ENCODE measurements around the gene ACYP2.

Gene ACYP2

GRCh38 chr2:54208364-54209240 lies 93.2 kb downstream of the ACYP2 start:
- H3K27me3 ChIP-seq (replicated peaks; ENCODE audit: control insufficient read depth, insufficient read depth, low read length, poor library complexity, severe bottlenecking): no peaks in the 10 kb centered on the region
- no peak overlapping the region for H3K27ac ChIP-seq (ENCODE audit: insufficient read depth, low read length, poor library complexity, severe bottlenecking)

GRCh38 chr2:54209379-54209778 lies 94.0 kb downstream of the ACYP2 start:
- H3K27ac ChIP-seq (ENCODE audit: insufficient read depth, low read length, poor library complexity, severe bottlenecking): no peak overlapping the region
- no peak for DNase-seq
- H3K4me1 ChIP-seq (ENCODE audit: control insufficient read depth, insufficient read depth, low read length, poor library complexity, severe bottlenecking): no peaks in the 10 kb centered on the region

More at GRCh38 chr2:54208364-54209240, 93.2 kb downstream of the ACYP2 start:
- Histone ChIP-seq H3K4me1 (ENCODE audit: control insufficient read depth, insufficient read depth, low read length, poor library complexity, severe bottlenecking) (no peaks in the 10 kb centered on the region), H3K9me3 (ENCODE audit: control insufficient read depth, low read length) (no peaks in the 10 kb centered on the region), H3K4me3 (ENCODE audit: insufficient read depth, low read depth, low read length, poor library complexity, severe bottlenecking) (no peak overlapping the region), H3K36me3 (ENCODE audit: control insufficient read depth, insufficient read depth, low read length) (no peaks in the 10 kb centered on the region)
- no peak for DNase-seq

GRCh38 chr2:54212456-54212855 lies 97.0 kb downstream of the ACYP2 start:
- no peaks in the 10 kb centered on the region for H3K27me3 ChIP-seq (replicated peaks; ENCODE audit: control insufficient read depth, insufficient read depth, low read length, poor library complexity, severe bottlenecking)

More at GRCh38 chr2:54209379-54209778, 94.0 kb downstream of the ACYP2 start:
- Histone ChIP-seq H3K9me3 (ENCODE audit: control insufficient read depth, low read length) (no peaks in the 10 kb centered on the region), H3K36me3 (ENCODE audit: control insufficient read depth, insufficient read depth, low read length) (no peaks in the 10 kb centered on the region), H3K27me3 (replicated peaks; ENCODE audit: control insufficient read depth, insufficient read depth, low read length, poor library complexity, severe bottlenecking) (no peaks in the 10 kb centered on the region), H3K4me3 (ENCODE audit: insufficient read depth, low read depth, low read length, poor library complexity, severe bottlenecking) (no peak overlapping the region)

GRCh38 chr2:54213082-54213481 lies 97.7 kb downstream of the ACYP2 start:
- H3K36me3 ChIP-seq (ENCODE audit: control insufficient read depth, insufficient read depth, low read length): no peaks in the 10 kb centered on the region
- no peak for DNase-seq
- H3K27me3 ChIP-seq (replicated peaks; ENCODE audit: control insufficient read depth, insufficient read depth, low read length, poor library complexity, severe bottlenecking): no peaks in the 10 kb centered on the region
- no peaks in the 10 kb centered on the region for H3K9me3 ChIP-seq (ENCODE audit: control insufficient read depth, low read length)
- H3K4me1 ChIP-seq (ENCODE audit: control insufficient read depth, insufficient read depth, low read length, poor library complexity, severe bottlenecking): no peaks in the 10 kb centered on the region
- no peak overlapping the region for H3K4me3 ChIP-seq (ENCODE audit: insufficient read depth, low read depth, low read length, poor library complexity, severe bottlenecking)
- no peak overlapping the region for H3K27ac ChIP-seq (ENCODE audit: insufficient read depth, low read length, poor library complexity, severe bottlenecking)

More at GRCh38 chr2:54212456-54212855, 97.0 kb downstream of the ACYP2 start:
- Histone ChIP-seq H3K27ac (ENCODE audit: insufficient read depth, low read length, poor library complexity, severe bottlenecking) (no peak overlapping the region), H3K4me3 (ENCODE audit: insufficient read depth, low read depth, low read length, poor library complexity, severe bottlenecking) (no peak overlapping the region), H3K9me3 (ENCODE audit: control insufficient read depth, low read length) (no peaks in the 10 kb centered on the region), H3K4me1 (ENCODE audit: control insufficient read depth, insufficient read depth, low read length, poor library complexity, severe bottlenecking) (no peaks in the 10 kb centered on the region), H3K36me3 (ENCODE audit: control insufficient read depth, insufficient read depth, low read length) (no peaks in the 10 kb centered on the region)
- DNase-seq: no peak

- DNase-seq: no peak
- no peaks in the 10 kb centered on the region for H3K9me3 ChIP-seq (ENCODE audit: control insufficient read depth, low read length)
- H3K4me3 ChIP-seq (ENCODE audit: insufficient read depth, low read depth, low read length, poor library complexity, severe bottlenecking): no peak overlapping the region
- H3K27me3 ChIP-seq (replicated peaks; ENCODE audit: control insufficient read depth, insufficient read depth, low read length, poor library complexity, severe bottlenecking): no peaks in the 10 kb centered on the region
- no peak overlapping the region for H3K27ac ChIP-seq (ENCODE audit: insufficient read depth, low read length, poor library complexity, severe bottlenecking)
- H3K36me3 ChIP-seq (ENCODE audit: control insufficient read depth, insufficient read depth, low read length): no peaks in the 10 kb centered on the region
- H3K4me1 ChIP-seq (ENCODE audit: control insufficient read depth, insufficient read depth, low read length, poor library complexity, severe bottlenecking): no peaks in the 10 kb centered on the region
Observed at GRCh38 chr2:54224997-54225396, 109.6 kb downstream of the ACYP2 start.

GRCh38 chr2:54226260-54226659 lies 110.8 kb downstream of the ACYP2 start:
- no peak for DNase-seq

GRCh38 chr2:54227798-54228197 lies 112.4 kb downstream of the ACYP2 start:
- Histone ChIP-seq H3K27me3 (replicated peaks; ENCODE audit: control insufficient read depth, insufficient read depth, low read length, poor library complexity, severe bottlenecking) (no peaks in the 10 kb centered on the region), H3K4me3 (ENCODE audit: insufficient read depth, low read depth, low read length, poor library complexity, severe bottlenecking) (no peak overlapping the region), H3K27ac (ENCODE audit: insufficient read depth, low read length, poor library complexity, severe bottlenecking) (no peak overlapping the region), H3K9me3 (ENCODE audit: control insufficient read depth, low read length) (no peaks in the 10 kb centered on the region), H3K4me1 (ENCODE audit: control insufficient read depth, insufficient read depth, low read length, poor library complexity, severe bottlenecking) (no peaks in the 10 kb centered on the region), H3K36me3 (ENCODE audit: control insufficient read depth, insufficient read depth, low read length) (no peaks in the 10 kb centered on the region)
- no peak for DNase-seq

More at GRCh38 chr2:54226260-54226659, 110.8 kb downstream of the ACYP2 start:
- no peaks in the 10 kb centered on the region for H3K27me3 ChIP-seq (replicated peaks; ENCODE audit: control insufficient read depth, insufficient read depth, low read length, poor library complexity, severe bottlenecking)
- no peak overlapping the region for H3K27ac ChIP-seq (ENCODE audit: insufficient read depth, low read length, poor library complexity, severe bottlenecking)
- H3K36me3 ChIP-seq (ENCODE audit: control insufficient read depth, insufficient read depth, low read length): no peaks in the 10 kb centered on the region
- H3K4me3 ChIP-seq (ENCODE audit: insufficient read depth, low read depth, low read length, poor library complexity, severe bottlenecking): no peak overlapping the region
- H3K4me1 ChIP-seq (ENCODE audit: control insufficient read depth, insufficient read depth, low read length, poor library complexity, severe bottlenecking): no peaks in the 10 kb centered on the region
- H3K9me3 ChIP-seq (ENCODE audit: control insufficient read depth, low read length): no peaks in the 10 kb centered on the region

- DNase-seq: no peak
- H3K27ac ChIP-seq (ENCODE audit: insufficient read depth, low read length, poor library complexity, severe bottlenecking): no peak overlapping the region
- H3K4me1 ChIP-seq (ENCODE audit: control insufficient read depth, insufficient read depth, low read length, poor library complexity, severe bottlenecking): no peaks in the 10 kb centered on the region
- H3K4me3 ChIP-seq (ENCODE audit: insufficient read depth, low read depth, low read length, poor library complexity, severe bottlenecking): no peak overlapping the region
- no peaks in the 10 kb centered on the region for H3K27me3 ChIP-seq (replicated peaks; ENCODE audit: control insufficient read depth, insufficient read depth, low read length, poor library complexity, severe bottlenecking)
- H3K9me3 ChIP-seq (ENCODE audit: control insufficient read depth, low read length): no peaks in the 10 kb centered on the region
- H3K36me3 ChIP-seq (ENCODE audit: control insufficient read depth, insufficient read depth, low read length): no peaks in the 10 kb centered on the region
Observed at GRCh38 chr2:54228945-54229344, 113.5 kb downstream of the ACYP2 start.

- no peaks in the 10 kb centered on the region for H3K36me3 ChIP-seq (ENCODE audit: control insufficient read depth, insufficient read depth, low read length)
- H3K9me3 ChIP-seq (ENCODE audit: control insufficient read depth, low read length): no peaks in the 10 kb centered on the region
- H3K27ac ChIP-seq (ENCODE audit: insufficient read depth, low read length, poor library complexity, severe bottlenecking): no peak overlapping the region
- no peaks in the 10 kb centered on the region for H3K27me3 ChIP-seq (replicated peaks; ENCODE audit: control insufficient read depth, insufficient read depth, low read length, poor library complexity, severe bottlenecking)
- DNase-seq: no peak
- no peak overlapping the region for H3K4me3 ChIP-seq (ENCODE audit: insufficient read depth, low read depth, low read length, poor library complexity, severe bottlenecking)
- H3K4me1 ChIP-seq (ENCODE audit: control insufficient read depth, insufficient read depth, low read length, poor library complexity, severe bottlenecking): no peaks in the 10 kb centered on the region
Observed at GRCh38 chr2:54233832-54234649, 118.6 kb downstream of the ACYP2 start.

GRCh38 chr2:54237428-54237827 lies 122.0 kb downstream of the ACYP2 start:
- no peak for DNase-seq
- Histone ChIP-seq H3K9me3 (ENCODE audit: control insufficient read depth, low read length) (no peaks in the 10 kb centered on the region), H3K36me3 (ENCODE audit: control insufficient read depth, insufficient read depth, low read length) (no peaks in the 10 kb centered on the region), H3K4me3 (ENCODE audit: insufficient read depth, low read depth, low read length, poor library complexity, severe bottlenecking) (no peak overlapping the region), H3K27ac (ENCODE audit: insufficient read depth, low read length, poor library complexity, severe bottlenecking) (no peak overlapping the region), H3K27me3 (replicated peaks; ENCODE audit: control insufficient read depth, insufficient read depth, low read length, poor library complexity, severe bottlenecking) (no peaks in the 10 kb centered on the region), H3K4me1 (ENCODE audit: control insufficient read depth, insufficient read depth, low read length, poor library complexity, severe bottlenecking) (no peaks in the 10 kb centered on the region)
